Midbrain (tissue), 1 donor: Measurements from ENCODE around the gene PRKAG2.

Experiments
- DNase-seq: peaks from one replicate; lab custom pipeline; 2025; lab: John Stamatoyannopoulos, UW

PRKAG2 gene

GRCh38 chr7:151677581-151678226 lies 199.2 kb downstream of the PRKAG2 start:
- DNase-seq: no peak

- DNase-seq: no peak
Observed at GRCh38 chr7:151676759-151677158, 200.2 kb downstream of the PRKAG2 start.

- DNase-seq: no peak
Observed at GRCh38 chr7:151675196-151675920, 201.6 kb downstream of the PRKAG2 start.

- DNase-seq: no peak
Observed at GRCh38 chr7:151674161-151674920, 202.6 kb downstream of the PRKAG2 start.

GRCh38 chr7:151673216-151673615 lies 203.7 kb downstream of the PRKAG2 start:
- DNase-seq: no peak

- no peak for DNase-seq
Observed at GRCh38 chr7:151672716-151673115, 204.2 kb downstream of the PRKAG2 start.

- no peak for DNase-seq
Observed at GRCh38 chr7:151671514-151671913, 205.4 kb downstream of the PRKAG2 start.

GRCh38 chr7:151669762-151670161 lies 207.2 kb downstream of the PRKAG2 start:
- DNase-seq: no peak

- DNase-seq: no peak
Observed at GRCh38 chr7:151666886-151667285, 210.0 kb downstream of the PRKAG2 start.

GRCh38 chr7:151665368-151665767 lies 211.5 kb downstream of the PRKAG2 start:
- DNase-seq: no peak

- no peak for DNase-seq
Observed at GRCh38 chr7:151664268-151664667, 212.6 kb downstream of the PRKAG2 start.

- no peak for DNase-seq
Observed at GRCh38 chr7:151663382-151664100, 213.4 kb downstream of the PRKAG2 start.

- no peak for DNase-seq
Observed at GRCh38 chr7:151662251-151662826, 214.6 kb downstream of the PRKAG2 start.

- no peak for DNase-seq
Observed at GRCh38 chr7:151661587-151661986, 215.3 kb downstream of the PRKAG2 start.

- DNase-seq: no peak
Observed at GRCh38 chr7:151660141-151660540, 216.8 kb downstream of the PRKAG2 start.

GRCh38 chr7:151659219-151659618 lies 217.7 kb downstream of the PRKAG2 start:
- DNase-seq: no peak

- DNase-seq: no peak
Observed at GRCh38 chr7:151658778-151659177, 218.1 kb downstream of the PRKAG2 start.

GRCh38 chr7:151657173-151657572 lies 219.7 kb downstream of the PRKAG2 start:
- DNase-seq: no peak

- DNase-seq: no peak
Observed at GRCh38 chr7:151655555-151655954, 221.4 kb downstream of the PRKAG2 start.

- DNase-seq: no peak
Observed at GRCh38 chr7:151652111-151652510, 224.8 kb downstream of the PRKAG2 start.

- no peak for DNase-seq
Observed at GRCh38 chr7:151650161-151650560, 226.8 kb downstream of the PRKAG2 start.

- DNase-seq: no peak
Observed at GRCh38 chr7:151648429-151648828, 228.5 kb downstream of the PRKAG2 start.
